SK-N-SH treated with all-trans-retinoic acid at 6 μM for 48 hours (cell line): ENCODE data around the gene MYL4.

Experiments
- ATAC-seq: fragments of 200-7000 bp; cut with Tn5 transposase; 3 replicates; pipeline ENCODE4 v1.9.1; 2020; ENCODE audit warnings: mild to moderate bottlenecking, moderate library complexity
- ARNTL ChIP-seq: fragments of 450-650 bp; formaldehyde crosslinking; IDR thresholded peaks from 2 replicates; pipeline ENCODE4 v1.5.0; 2020; ENCODE audit warnings: low read depth, mild to moderate bottlenecking, moderate library complexity, borderline replicate concordance
- BACH2 ChIP-seq: fragments of 250-450 bp; sonication (Bioruptor Pico); IDR thresholded peaks from 2 replicates; pipeline ENCODE4 v1.9.0; 2021; ENCODE audit warnings: mild to moderate bottlenecking, borderline replicate concordance
- CSDC2 ChIP-seq: fragments of 250-450 bp; sonication (Bioruptor Pico); IDR thresholded peaks from 2 replicates; pipeline ENCODE4 v1.5.0; 2020; ENCODE audit warnings: mild to moderate bottlenecking, moderate library complexity
- ESRRG ChIP-seq: fragments of 250-450 bp; sonication (Bioruptor Pico); IDR thresholded peaks from 2 replicates; pipeline ENCODE4 v1.6.1; 2021; ENCODE audit warnings: mild to moderate bottlenecking
- GLIS3 ChIP-seq: fragments of 250-450 bp; sonication (Bioruptor Pico); IDR thresholded peaks from 2 replicates; pipeline ENCODE4 v1.5.0; 2020; ENCODE audit warnings: mild to moderate bottlenecking, moderate library complexity
- ISL1 ChIP-seq: fragments of 250-450 bp; sonication (Bioruptor Pico); IDR thresholded peaks from 2 replicates; pipeline ENCODE4 v2.1.2; 2022; ENCODE audit warnings: mild to moderate bottlenecking, moderate library complexity
- OSR1 ChIP-seq: fragments of 250-450 bp; sonication (Bioruptor Pico); IDR thresholded peaks from 2 replicates; pipeline ENCODE4 v1.8.0; 2022; ENCODE audit warnings: moderate library complexity, mild to moderate bottlenecking, inconsistent platforms
- PATZ1 ChIP-seq: fragments of 250-450 bp; sonication (Bioruptor Pico); IDR thresholded peaks from 2 replicates; pipeline ENCODE4 v1.8.0; 2020; ENCODE audit warnings: mild to moderate bottlenecking, moderate library complexity, borderline replicate concordance
- POU6F1 ChIP-seq: fragments of 250-450 bp; sonication (Bioruptor Pico); IDR thresholded peaks from 2 replicates; pipeline ENCODE4 v1.8.0; 2021; ENCODE audit warnings: low read depth, mild to moderate bottlenecking, moderate library complexity, borderline replicate concordance
- PPARA ChIP-seq: fragments of 250-450 bp; sonication (Bioruptor Pico); IDR thresholded peaks from 2 replicates; pipeline ENCODE4 v1.5.0; 2020; ENCODE audit warnings: mild to moderate bottlenecking, borderline replicate concordance
- RARB ChIP-seq: fragments of 250-450 bp; sonication (Bioruptor Pico); IDR thresholded peaks from 2 replicates; pipeline ENCODE4 v1.8.0; 2021; ENCODE audit warnings: mild to moderate bottlenecking, moderate library complexity
- SNAI2 ChIP-seq: fragments of 250-450 bp; sonication (Bioruptor Pico); IDR thresholded peaks from 2 replicates; pipeline ENCODE4 v1.5.0; 2020; ENCODE audit warnings: mild to moderate bottlenecking, moderate library complexity
- TOX ChIP-seq: fragments of 250-450 bp; sonication (Bioruptor Pico); IDR thresholded peaks from 2 replicates; pipeline ENCODE4 v1.8.0; 2021; ENCODE audit warnings: mild to moderate bottlenecking, moderate library complexity, borderline replicate concordance
- ZC3H10 ChIP-seq: fragments of 250-450 bp; sonication (Bioruptor Pico); IDR thresholded peaks from 2 replicates; pipeline ENCODE4 v1.5.1; 2021; ENCODE audit warnings: mild to moderate bottlenecking, moderate library complexity
- ZFP3 ChIP-seq: fragments of 250-450 bp; sonication (Bioruptor Pico); IDR thresholded peaks from 2 replicates; pipeline ENCODE4 v1.5.0; 2020; ENCODE audit warnings: mild to moderate bottlenecking, moderate library complexity
- ZNF565 ChIP-seq: fragments of 450-650 bp; formaldehyde crosslinking; conservative IDR thresholded peaks from 2 replicates; pipeline ENCODE4 v1.5.0; 2020; ENCODE audit warnings: low read depth, mild to moderate bottlenecking, moderate library complexity
- ZNF70 ChIP-seq: fragments of 450-650 bp; formaldehyde crosslinking; IDR thresholded peaks from 2 replicates; pipeline ENCODE4 v1.5.0; 2020; ENCODE audit warnings: mild to moderate bottlenecking, moderate library complexity
- TF ChIP-seq, protein P1 (sequence below): fragments of 250-450 bp; sonication (Bioruptor Pico); IDR thresholded peaks from 2 replicates; pipeline ENCODE4 v1.5.1; 2021; ENCODE audit warnings: mild to moderate bottlenecking, moderate library complexity
- TF ChIP-seq, protein P2 (sequence below): fragments of 250-450 bp; sonication (Bioruptor Pico); IDR thresholded peaks from 2 replicates; pipeline ENCODE4 v1.5.0; 2020; ENCODE audit warnings: mild to moderate bottlenecking, moderate library complexity

MYL4 gene

GRCh38 chr17:47221154-47221553 is 12.0 kb downstream of the MYL4 start:
- TF ChIP-seq, protein P1, sequence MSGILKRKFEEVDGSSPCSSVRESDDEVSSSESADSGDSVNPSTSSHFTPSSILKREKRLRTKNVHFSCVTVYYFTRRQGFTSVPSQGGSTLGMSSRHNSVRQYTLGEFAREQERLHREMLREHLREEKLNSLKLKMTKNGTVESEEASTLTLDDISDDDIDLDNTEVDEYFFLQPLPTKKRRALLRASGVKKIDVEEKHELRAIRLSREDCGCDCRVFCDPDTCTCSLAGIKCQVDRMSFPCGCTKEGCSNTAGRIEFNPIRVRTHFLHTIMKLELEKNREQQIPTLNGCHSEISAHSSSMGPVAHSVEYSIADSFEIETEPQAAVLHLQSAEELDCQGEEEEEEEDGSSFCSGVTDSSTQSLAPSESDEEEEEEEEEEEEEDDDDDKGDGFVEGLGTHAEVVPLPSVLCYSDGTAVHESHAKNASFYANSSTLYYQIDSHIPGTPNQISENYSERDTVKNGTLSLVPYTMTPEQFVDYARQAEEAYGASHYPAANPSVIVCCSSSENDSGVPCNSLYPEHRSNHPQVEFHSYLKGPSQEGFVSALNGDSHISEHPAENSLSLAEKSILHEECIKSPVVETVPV (CRISPR knock-in tag): no peak
- TF ChIP-seq SNAI2 (CRISPR knock-in tag) (no peak), ISL1 (CRISPR knock-in tag) (no peak), CSDC2 (CRISPR knock-in tag) (no peak), TOX (CRISPR knock-in tag) (no peak), RARB (CRISPR knock-in tag) (no peak), ARNTL (no peak), ZNF70 (CRISPR knock-in tag) (no peak), BACH2 (CRISPR knock-in tag) (no peak), POU6F1 (CRISPR knock-in tag) (no peak), ZC3H10 (CRISPR knock-in tag) (no peak), PATZ1 (CRISPR knock-in tag) (no peak), ESRRG (CRISPR knock-in tag) (no peak)
- TF ChIP-seq, protein P2, sequence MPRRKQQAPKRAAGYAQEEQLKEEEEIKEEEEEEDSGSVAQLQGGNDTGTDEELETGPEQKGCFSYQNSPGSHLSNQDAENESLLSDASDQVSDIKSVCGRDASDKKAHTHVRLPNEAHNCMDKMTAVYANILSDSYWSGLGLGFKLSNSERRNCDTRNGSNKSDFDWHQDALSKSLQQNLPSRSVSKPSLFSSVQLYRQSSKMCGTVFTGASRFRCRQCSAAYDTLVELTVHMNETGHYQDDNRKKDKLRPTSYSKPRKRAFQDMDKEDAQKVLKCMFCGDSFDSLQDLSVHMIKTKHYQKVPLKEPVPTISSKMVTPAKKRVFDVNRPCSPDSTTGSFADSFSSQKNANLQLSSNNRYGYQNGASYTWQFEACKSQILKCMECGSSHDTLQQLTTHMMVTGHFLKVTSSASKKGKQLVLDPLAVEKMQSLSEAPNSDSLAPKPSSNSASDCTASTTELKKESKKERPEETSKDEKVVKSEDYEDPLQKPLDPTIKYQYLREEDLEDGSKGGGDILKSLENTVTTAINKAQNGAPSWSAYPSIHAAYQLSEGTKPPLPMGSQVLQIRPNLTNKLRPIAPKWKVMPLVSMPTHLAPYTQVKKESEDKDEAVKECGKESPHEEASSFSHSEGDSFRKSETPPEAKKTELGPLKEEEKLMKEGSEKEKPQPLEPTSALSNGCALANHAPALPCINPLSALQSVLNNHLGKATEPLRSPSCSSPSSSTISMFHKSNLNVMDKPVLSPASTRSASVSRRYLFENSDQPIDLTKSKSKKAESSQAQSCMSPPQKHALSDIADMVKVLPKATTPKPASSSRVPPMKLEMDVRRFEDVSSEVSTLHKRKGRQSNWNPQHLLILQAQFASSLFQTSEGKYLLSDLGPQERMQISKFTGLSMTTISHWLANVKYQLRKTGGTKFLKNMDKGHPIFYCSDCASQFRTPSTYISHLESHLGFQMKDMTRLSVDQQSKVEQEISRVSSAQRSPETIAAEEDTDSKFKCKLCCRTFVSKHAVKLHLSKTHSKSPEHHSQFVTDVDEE (CRISPR knock-in tag): no peak
- no peak for ATAC-seq

DNA sequence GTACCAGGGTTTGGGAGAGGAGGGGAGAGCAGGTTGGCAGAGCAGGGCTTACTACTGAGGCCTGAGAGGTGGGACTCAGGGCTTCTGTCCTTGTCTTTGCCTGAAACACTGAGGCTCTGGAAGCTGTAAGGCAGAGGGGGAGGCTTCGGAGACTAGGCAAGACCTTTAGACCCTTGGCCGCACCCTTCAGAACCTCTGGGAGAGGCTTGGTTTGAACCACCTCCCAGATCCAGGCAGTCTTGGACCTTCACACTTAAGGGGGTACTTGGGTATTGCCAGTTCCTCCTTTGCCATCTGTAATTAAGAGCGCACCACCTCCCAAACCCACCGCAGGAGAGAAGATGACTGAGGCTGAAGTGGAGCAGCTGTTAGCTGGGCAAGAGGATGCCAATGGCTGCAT is 12.9 kb downstream of the MYL4 start:
- no peak for ATAC-seq
- no peak for TF ChIP-seq ZNF565
- TF ChIP-seq POU6F1 (CRISPR knock-in tag): no peak
- no peak for TF ChIP-seq PPARA (CRISPR knock-in tag)
- TF ChIP-seq BACH2 (CRISPR knock-in tag): no peak
- no peak for TF ChIP-seq CSDC2 (CRISPR knock-in tag)
- TF ChIP-seq, all 23 proteins: peak for 0

- ATAC-seq: no peak
- no peak for TF ChIP-seq ISL1 (CRISPR knock-in tag)
- no peak for TF ChIP-seq ARNTL
- TF ChIP-seq CSDC2 (CRISPR knock-in tag): no peak
- no peak for TF ChIP-seq RARB (CRISPR knock-in tag)
- no peak for TF ChIP-seq ZFP3 (CRISPR knock-in tag)
- TF ChIP-seq ZC3H10 (CRISPR knock-in tag): no peak
- TF ChIP-seq PPARA (CRISPR knock-in tag): no peak
- TF ChIP-seq, protein P1 (CRISPR knock-in tag): no peak
- no peak for TF ChIP-seq SNAI2 (CRISPR knock-in tag)
- no peak for TF ChIP-seq PATZ1 (CRISPR knock-in tag)
- no peak for TF ChIP-seq OSR1
- no peak for TF ChIP-seq GLIS3
These were observed 13.9 kb downstream of the MYL4 start for GRCh38 chr17:47223007-47223406.
